ENCODE measurements around the gene STK16. TPM values are rescaled to one million over a fixed set of nuclear protein-coding genes. Genes with fewer than 3 reads are reported as not detected.

Gene STK16
- total RNA-seq, 1 donor from 2014 or later, result 19.1 TPM

DNA sequence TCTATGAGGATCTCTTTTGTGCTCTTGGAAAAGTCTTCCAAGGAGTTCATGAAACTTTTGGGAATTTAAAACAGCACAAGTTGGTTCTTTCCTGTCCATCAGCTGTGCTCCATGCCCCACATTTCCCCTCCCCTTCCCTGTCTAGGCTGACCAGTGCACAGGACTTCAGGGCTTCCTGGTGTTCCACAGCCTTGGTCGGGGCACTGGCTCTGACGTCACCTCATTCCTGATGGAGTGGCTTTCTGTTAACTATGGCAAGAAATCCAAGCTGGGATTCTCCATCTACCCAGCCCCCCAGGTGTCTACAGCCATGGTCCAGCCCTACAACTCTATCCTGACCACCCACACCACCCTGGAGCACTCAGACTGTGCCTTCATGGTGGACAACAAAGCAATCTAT is 25.7 kb downstream of the STK16 start:
- Mint-ChIP-seq H3K9me3 (ENCODE audit: unreplicated experiment) (no peaks in the 10 kb centered on the region), H3K27me3 (ENCODE audit: low read depth, unreplicated experiment) (peaks cover 19% of the 10 kb centered on the region), H3K36me3 (ENCODE audit: low read depth, unreplicated experiment) (no peaks in the 10 kb centered on the region), H3K4me1 (ENCODE audit: low read depth, unreplicated experiment) (peaks cover 20% of the 10 kb centered on the region), H3K4me3 (ENCODE audit: unreplicated experiment) (no peak overlapping the region), H3K27ac (ENCODE audit: unreplicated experiment) (no peak overlapping the region)
- no peak overlapping the region for H3K4me2 ChIP-seq (ENCODE audit: low read length)
- peaks cover 18% of the 10 kb centered on the region for H3K4me1 ChIP-seq (ENCODE audit: insufficient read depth, low read length)
- DNase-seq (ENCODE audit: low read depth) (no peak), FAIRE-seq (no peak)
- TF ChIP-seq, protein P1, sequence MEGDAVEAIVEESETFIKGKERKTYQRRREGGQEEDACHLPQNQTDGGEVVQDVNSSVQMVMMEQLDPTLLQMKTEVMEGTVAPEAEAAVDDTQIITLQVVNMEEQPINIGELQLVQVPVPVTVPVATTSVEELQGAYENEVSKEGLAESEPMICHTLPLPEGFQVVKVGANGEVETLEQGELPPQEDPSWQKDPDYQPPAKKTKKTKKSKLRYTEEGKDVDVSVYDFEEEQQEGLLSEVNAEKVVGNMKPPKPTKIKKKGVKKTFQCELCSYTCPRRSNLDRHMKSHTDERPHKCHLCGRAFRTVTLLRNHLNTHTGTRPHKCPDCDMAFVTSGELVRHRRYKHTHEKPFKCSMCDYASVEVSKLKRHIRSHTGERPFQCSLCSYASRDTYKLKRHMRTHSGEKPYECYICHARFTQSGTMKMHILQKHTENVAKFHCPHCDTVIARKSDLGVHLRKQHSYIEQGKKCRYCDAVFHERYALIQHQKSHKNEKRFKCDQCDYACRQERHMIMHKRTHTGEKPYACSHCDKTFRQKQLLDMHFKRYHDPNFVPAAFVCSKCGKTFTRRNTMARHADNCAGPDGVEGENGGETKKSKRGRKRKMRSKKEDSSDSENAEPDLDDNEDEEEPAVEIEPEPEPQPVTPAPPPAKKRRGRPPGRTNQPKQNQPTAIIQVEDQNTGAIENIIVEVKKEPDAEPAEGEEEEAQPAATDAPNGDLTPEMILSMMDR (IDR thresholded peaks at IDR 0.05; ENCODE audit: insufficient read depth, low read depth, low read length), result no peak
- no peak for TF ChIP-seq EZH2 (IDR thresholded peaks at IDR 0.05; ENCODE audit: insufficient read depth, low read length)
- no peak overlapping the region for H3K27ac ChIP-seq (ENCODE audit: low read depth, low read length)
- no peaks in the 10 kb centered on the region for H3K36me3 ChIP-seq (ENCODE audit: insufficient read depth, low read length)
- no peak overlapping the region for H3K4me3 ChIP-seq (ENCODE audit: insufficient read depth, low read depth, low read length)
- H3K9me3 ChIP-seq (ENCODE audit: insufficient read depth, low read depth, low read length), result no peaks in the 10 kb centered on the region
- no peaks in the 10 kb centered on the region for H3K79me2 ChIP-seq (ENCODE audit: insufficient read depth, low read length)
- no peak overlapping the region for H2AFZ ChIP-seq (ENCODE audit: low read depth, low read length)
- no peaks in the 10 kb centered on the region for H3K27me3 ChIP-seq (ENCODE audit: insufficient read depth, low read length)
- H4K20me1 ChIP-seq (ENCODE audit: insufficient read depth, low read length), result no peaks in the 10 kb centered on the region
- no peak overlapping the region for H3K9ac ChIP-seq (ENCODE audit: low read length)

DNA sequence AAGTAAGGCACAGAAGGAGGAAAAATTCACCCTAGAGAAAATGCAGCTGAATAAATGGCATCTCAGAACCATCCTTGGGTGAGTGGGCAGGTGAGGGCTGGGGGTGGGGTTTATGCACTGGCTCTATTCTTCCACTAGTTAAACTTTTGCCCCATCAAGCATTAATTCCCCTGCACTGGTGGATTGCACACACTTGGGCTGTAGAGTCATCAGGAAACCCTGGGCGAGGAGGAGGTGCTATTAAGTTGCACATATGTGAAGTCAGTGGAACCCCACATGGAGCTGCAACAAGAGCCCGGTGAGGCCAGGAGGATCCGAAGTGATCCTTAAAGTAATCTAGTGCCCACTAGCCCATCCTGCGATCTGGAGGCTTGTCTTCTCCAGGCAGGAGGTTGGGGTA is 27.1 kb downstream of the STK16 start:
- no peaks in the 10 kb centered on the region for H4K20me1 ChIP-seq (ENCODE audit: insufficient read depth, low read length)
- no peak overlapping the region for H3K9ac ChIP-seq (ENCODE audit: low read length)
- Mint-ChIP-seq H3K4me1 (ENCODE audit: low read depth, unreplicated experiment) (peaks cover 22% of the 10 kb centered on the region), H3K9me3 (ENCODE audit: unreplicated experiment) (no peaks in the 10 kb centered on the region), H3K4me3 (ENCODE audit: unreplicated experiment) (no peak overlapping the region), H3K27me3 (ENCODE audit: low read depth, unreplicated experiment) (peaks cover 8% of the 10 kb centered on the region), H3K36me3 (ENCODE audit: low read depth, unreplicated experiment) (no peaks in the 10 kb centered on the region), H3K27ac (ENCODE audit: unreplicated experiment) (peak overlapping the region; percentile 3)
- FAIRE-seq, result no peak
- TF ChIP-seq, protein P1 (IDR thresholded peaks at IDR 0.05; ENCODE audit: insufficient read depth, low read depth, low read length), result no peak
- TF ChIP-seq EZH2 (IDR thresholded peaks at IDR 0.05; ENCODE audit: insufficient read depth, low read length), result no peak
- H2AFZ ChIP-seq (ENCODE audit: low read depth, low read length), result no peak overlapping the region
- no peaks in the 10 kb centered on the region for H3K79me2 ChIP-seq (ENCODE audit: insufficient read depth, low read length)
- H3K4me3 ChIP-seq (ENCODE audit: insufficient read depth, low read depth, low read length), result no peak overlapping the region
- no peaks in the 10 kb centered on the region for H3K36me3 ChIP-seq (ENCODE audit: insufficient read depth, low read length)
- DNase-seq (ENCODE audit: low read depth), result no peak
- H3K4me1 ChIP-seq (ENCODE audit: insufficient read depth, low read length), result peaks cover 19% of the 10 kb centered on the region
- H3K27me3 ChIP-seq (ENCODE audit: insufficient read depth, low read length), result no peaks in the 10 kb centered on the region
- H3K4me2 ChIP-seq (ENCODE audit: low read length), result no peak overlapping the region
- H3K27ac ChIP-seq (ENCODE audit: low read depth, low read length), result no peak overlapping the region
- no peaks in the 10 kb centered on the region for H3K9me3 ChIP-seq (ENCODE audit: insufficient read depth, low read depth, low read length)

DNA sequence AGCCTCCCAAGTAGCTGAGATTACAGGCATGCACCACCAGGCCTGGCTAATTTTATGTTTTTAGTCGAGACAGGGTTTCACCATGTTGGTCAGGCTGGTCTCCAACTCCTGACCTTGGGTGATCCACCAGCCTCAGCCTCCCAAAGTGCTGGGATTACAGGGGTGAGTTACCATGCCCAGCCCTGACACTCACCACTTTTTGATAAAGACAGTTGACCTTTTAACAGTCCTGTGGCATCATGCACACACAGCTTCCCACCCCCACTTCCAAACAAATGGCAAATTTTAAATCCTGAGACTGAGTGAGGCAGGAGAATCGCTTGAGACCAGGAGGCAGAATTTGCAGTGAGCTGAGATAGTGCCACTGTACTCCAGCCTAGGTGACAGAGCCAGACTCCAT is 27.7 kb downstream of the STK16 start:
- no peak overlapping the region for H3K4me2 ChIP-seq (ENCODE audit: low read length)
- H3K9me3 Mint-ChIP-seq (ENCODE audit: unreplicated experiment), result no peaks in the 10 kb centered on the region
- no peak overlapping the region for H3K27ac Mint-ChIP-seq (ENCODE audit: unreplicated experiment)
- H3K4me3 ChIP-seq (ENCODE audit: insufficient read depth, low read depth, low read length), result no peak overlapping the region
- H3K36me3 ChIP-seq (ENCODE audit: insufficient read depth, low read length), result no peaks in the 10 kb centered on the region
- peak overlapping the region; percentile 97 for H3K27ac ChIP-seq (ENCODE audit: low read depth, low read length)
- H2AFZ ChIP-seq (ENCODE audit: low read depth, low read length), result no peak overlapping the region
- peaks cover 25% of the 10 kb centered on the region for H3K4me1 ChIP-seq (ENCODE audit: insufficient read depth, low read length)
- H3K4me3 Mint-ChIP-seq (ENCODE audit: unreplicated experiment), result no peak overlapping the region
- FAIRE-seq (no peak), DNase-seq (ENCODE audit: low read depth) (no peak)
- TF ChIP-seq EZH2 (IDR thresholded peaks at IDR 0.05; ENCODE audit: insufficient read depth, low read length), result no peak
- TF ChIP-seq, protein P1 (IDR thresholded peaks at IDR 0.05; ENCODE audit: insufficient read depth, low read depth, low read length), result no peak
- H3K36me3 Mint-ChIP-seq (ENCODE audit: low read depth, unreplicated experiment), result no peaks in the 10 kb centered on the region
- no peaks in the 10 kb centered on the region for H3K27me3 ChIP-seq (ENCODE audit: insufficient read depth, low read length)
- H3K79me2 ChIP-seq (ENCODE audit: insufficient read depth, low read length), result no peaks in the 10 kb centered on the region
- peaks cover 26% of the 10 kb centered on the region for H3K4me1 Mint-ChIP-seq (ENCODE audit: low read depth, unreplicated experiment)
- peaks cover 7% of the 10 kb centered on the region for H3K27me3 Mint-ChIP-seq (ENCODE audit: low read depth, unreplicated experiment)
- no peaks in the 10 kb centered on the region for H4K20me1 ChIP-seq (ENCODE audit: insufficient read depth, low read length)
- H3K9ac ChIP-seq (ENCODE audit: low read length), result no peak overlapping the region
- H3K9me3 ChIP-seq (ENCODE audit: insufficient read depth, low read depth, low read length), result no peaks in the 10 kb centered on the region

All from astrocyte (in vitro differentiated cells and primary cell).